HG02623 (cell line): ENCODE measurements around the gene DNAH3.
"Not testable (repeated sequence)": the region's sequence is repeated elsewhere in the genome, so short reads cannot be mapped to it uniquely, and the experiment has no call there.

ENCODE experiments used
- ATAC-seq: cut with Tn5 transposase; IDR thresholded peaks from one replicate; pipeline ENCODE4 v1.9.1; 2021; ENCODE audit warnings: moderate library complexity; ENCODE audit not compliant: unreplicated experiment

DNAH3 gene

DNA sequence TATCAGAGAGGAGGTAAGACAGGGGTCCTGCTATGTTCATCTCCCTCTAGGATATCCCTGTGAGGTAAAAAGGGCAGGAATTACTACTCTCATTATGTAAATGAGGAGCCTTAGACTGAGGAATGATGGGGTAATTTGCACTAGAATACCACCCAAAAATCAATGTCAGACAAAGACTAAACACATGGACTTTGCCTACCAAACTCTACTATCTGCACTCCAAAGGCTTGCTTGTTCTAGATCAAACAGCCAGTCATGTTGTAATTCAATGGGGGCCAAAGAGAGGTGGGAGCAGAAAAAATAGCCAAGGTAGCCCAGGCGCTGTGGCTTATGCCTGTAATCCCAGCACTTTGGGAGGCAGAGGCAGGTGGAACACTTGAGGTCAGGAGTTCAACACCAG is 129.3 kb downstream of the DNAH3 start:
- ATAC-seq = no peak

DNA sequence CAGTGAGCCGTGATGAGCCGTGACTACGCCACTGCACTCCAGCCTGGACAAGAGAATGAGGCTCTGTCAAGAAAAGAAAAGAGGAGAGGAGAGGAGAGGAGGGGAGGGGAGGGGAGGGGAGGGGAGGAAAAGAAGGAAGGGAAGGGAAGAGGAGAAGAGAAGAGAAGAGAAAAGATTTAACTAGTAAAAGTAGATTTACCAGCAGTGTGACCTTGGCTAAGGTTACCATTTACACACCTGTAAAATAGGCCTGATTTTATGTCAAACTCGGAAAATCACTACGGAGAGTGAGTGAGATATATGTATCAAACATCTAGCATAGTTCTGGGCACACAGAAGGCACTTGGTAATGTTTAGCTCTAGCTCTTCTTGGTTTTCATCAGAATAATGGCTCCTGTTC is 140.8 kb downstream of the DNAH3 start:
- ATAC-seq = no peak

DNA sequence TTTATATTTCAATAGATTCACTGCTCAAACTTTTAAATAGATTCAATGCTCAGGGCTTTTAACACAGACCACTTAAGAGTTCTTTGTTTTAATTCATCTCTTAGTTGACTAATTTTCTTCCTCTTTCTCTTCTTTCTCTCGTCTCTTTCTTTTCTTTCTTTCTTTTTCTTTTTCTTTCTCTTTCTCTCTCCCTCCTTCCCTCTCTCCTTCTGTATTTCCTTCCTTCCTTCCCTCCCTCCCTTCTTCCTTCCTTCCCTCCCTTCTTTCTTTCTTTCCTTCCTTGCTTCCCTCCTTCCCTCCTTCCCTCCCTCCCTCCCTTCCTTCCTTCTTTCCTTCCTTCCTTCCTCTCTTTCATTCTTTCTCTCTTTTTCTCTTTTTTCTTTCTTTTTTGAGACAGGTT is 145.6 kb downstream of the DNAH3 start:
- no peak for ATAC-seq

DNA sequence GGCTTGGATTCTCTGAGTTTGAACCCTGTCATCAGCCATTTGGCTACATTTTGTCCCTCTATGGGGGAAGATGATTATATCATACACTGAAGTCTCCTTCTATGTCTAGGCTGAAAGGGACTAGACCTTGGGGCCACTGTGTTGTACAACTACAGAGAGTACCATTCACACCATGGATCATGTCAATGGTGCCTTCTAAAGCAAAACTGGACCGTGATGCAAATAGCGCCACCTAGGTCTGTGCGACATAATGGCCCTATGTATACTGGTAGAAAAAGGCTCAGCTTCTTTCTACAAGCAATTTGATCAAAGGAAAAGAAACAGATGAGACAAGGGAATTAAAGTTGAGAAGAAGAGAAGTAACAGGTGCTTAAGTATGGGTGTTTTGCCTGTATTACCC is 149.4 kb downstream of the DNAH3 start:
- no peak for ATAC-seq

DNA sequence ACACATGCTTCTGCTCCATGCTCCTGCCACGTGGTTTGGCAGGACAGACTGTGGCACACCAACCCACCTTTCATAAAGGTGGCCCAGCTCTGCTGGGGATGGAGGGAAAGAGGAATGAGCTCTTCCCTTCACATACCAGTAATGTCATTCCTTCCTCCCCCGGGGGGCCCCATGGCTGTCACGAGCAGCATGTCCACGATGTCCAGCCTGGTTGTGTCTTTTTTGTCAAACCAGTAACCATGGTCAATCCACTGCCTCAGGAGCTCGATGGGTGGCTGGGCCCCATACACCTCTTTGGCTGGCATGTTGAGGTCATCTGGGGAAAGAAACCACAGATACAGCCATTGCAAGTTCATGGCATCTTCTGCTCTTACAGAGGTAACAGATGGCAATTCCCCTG is 153.5 kb downstream of the DNAH3 start:
- no peak for ATAC-seq

DNA sequence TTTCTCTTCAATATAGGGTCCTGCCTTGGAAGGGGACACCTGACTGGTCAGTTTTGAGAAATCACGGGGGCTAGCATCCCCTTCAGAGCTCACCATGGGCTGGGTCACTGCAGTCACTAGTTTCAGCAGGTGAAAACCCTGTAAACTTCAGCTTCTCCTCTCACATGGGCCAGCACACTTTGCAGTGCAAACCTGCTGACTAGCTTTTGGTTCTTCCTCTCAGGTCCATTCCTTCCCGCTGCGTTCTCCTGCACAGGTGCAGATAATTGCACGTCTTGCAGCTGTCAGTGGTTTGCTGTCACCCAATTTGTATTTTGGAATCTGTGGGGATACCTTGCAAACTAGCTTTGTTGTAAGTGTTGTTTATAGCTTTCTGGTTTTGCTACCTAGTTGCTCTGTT is 154.9 kb downstream of the DNAH3 start:
- ATAC-seq = no peak

DNA sequence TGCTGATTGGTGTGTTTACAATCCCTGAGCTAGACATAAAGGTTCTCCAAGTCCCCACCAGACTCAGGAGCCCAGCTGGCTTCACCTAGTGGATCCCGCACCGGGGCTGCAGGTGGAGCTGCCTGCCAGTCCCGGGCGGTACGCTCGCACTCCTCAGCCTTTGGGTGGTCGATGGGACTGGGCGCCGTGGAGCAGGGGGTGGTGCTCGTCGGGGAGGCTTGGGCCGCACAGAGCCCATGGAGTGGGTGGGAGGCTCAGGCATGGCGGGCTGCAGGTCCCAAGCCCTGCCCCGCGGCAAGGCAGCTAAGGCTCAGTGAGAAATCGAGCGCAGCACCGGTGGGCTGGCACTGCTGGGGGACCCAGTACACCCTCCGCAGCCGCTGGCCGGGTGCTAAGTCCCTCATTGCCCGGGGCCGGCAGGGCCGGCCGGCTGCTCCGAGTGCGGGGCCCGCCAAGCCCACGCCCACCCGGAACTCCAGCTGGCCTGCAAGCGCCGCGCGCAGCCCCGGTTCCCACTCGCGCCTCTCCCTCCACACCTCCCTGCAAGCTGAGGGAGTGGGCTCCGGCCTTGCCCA is 161.1 kb downstream of the DNAH3 start:
- ATAC-seq = not testable (repeated sequence)

DNA sequence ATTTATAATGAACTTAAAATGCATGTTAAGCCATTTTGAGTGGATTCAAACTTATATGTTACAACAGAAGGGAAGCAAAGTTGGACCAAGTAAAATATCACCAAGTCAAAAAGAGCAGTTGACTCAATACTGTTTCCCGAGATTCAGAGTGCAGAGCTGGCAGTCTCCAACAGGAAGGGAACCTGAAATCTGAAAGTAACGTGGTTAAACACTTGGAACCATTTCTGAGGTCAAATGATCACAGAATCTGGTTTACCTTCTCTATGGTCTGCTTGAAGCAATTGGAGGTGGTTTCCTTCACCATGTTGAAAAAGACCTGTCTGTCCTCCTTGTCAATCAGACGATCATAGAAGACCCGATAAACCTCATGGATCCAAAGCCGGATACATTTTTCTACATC is 163.6 kb downstream of the DNAH3 start:
- no peak for ATAC-seq

DNA sequence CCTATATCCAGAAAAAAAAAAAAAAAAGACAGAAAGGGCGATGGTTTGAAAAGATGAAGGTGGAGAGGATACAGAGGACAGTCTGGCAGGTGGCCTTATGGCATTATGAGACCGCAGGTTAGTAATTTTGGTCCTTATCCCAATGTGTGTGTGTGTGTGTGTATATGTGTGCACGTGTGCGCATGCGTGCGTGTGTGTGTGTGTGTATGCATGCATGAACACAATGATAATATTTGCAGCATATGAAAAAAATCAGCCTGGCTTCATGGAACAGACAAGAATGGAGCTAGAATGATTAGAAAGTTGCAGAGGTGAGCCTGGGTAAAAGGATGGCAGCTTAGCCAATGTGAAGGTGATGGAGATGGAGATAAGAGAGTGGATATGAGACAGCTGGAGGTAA is 166.6 kb downstream of the DNAH3 start:
- ATAC-seq = no peak

DNA sequence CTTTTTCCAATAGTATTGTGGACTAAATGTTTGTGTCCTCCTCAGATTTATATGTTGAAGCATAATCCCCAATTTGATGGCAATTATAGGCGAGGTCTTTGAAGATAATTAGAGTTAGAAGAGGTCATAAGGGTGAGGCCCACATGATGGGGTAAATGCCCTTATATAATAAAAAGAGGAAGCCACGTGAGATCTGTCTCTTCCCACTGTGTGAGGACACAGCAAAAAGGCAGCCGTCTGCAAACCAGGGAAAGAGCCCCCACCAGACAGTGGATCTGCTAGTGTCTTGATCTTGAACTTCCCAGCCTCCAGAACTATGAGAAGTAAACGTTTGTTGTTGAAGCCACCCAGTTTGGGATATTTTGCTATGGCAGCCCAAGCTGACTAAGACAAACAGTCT is 174.1 kb downstream of the DNAH3 start:
- no peak for ATAC-seq

DNA sequence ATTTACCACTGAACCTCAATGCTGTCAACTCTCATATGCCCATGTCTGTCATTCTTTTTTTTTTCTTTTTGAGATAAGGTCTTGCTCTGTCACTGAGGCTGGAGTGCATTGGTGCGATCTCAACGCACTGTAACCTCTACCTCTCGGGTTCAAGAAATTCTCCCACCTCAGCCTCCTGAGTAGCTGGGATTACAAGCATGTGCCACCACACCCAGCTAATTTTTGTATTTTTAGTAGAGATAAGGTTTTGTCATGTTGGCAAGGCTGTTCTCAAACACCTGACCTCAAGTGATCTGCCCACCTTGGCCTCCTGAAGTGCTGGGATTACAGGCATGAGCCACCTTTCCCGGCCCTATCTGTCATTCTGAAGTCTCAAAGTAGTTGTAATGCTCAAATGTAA is 177.4 kb downstream of the DNAH3 start:
- not testable (repeated sequence) for ATAC-seq

DNA sequence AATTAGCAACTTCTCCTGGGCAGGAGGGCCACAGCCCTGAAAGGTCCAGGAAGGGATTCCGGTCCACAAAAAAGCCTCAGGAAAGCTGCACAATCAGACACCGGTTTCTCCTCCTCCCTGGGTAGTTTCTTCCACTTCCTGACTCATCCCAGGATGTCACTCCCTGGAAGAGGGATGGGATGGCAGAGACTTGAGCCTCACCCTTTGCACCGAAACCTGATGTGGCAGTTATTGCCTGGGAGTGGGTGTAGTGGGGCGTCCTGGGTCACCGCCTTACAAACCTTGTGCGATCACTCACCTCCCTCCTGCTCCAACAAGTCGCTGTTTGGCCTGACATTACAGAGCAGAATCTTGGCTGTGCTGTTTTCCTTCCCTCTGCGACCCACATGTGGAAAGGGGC is 179.2 kb downstream of the DNAH3 start:
- no peak for ATAC-seq

DNA sequence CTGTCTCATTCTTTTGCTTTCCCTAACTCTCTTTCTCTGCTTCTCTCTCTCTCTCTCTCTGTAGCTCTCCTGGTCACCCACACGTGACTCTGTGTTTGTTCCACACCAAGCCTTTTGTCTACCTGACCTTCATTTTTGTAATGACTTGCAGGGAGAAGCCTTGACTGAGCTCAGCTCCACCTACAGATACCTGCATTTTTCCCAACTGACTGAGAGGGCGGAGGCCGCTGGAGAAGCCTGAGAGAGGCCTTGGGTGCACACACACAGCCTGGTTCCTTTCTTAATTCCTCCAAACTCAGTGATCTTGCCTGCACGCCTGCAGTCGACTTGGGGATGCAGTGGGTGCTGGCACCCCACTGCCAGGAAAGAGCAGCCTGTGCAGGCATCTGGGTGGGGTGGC is 181.3 kb downstream of the DNAH3 start:
- no peak for ATAC-seq

DNA sequence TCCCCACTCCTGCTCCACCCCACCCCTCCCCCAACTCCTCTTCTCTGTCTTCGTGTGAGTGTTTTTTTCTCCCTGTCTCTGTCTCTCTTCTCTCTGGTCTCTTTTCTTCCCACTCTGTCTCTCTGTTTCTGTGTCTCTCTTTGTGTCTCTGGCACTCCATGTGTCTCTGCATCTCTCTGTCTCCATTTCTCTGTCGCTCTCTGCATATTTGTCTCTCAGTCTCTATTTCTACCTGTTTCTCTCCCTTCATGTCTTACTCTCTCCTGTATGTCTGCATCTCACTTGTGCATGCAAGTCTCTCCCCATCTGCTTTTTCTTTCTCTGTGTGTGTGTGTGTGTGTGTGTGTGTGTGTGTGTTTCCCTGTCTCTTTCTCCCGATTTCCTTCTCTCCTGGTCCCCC is 181.9 kb downstream of the DNAH3 start:
- no peak for ATAC-seq

DNA sequence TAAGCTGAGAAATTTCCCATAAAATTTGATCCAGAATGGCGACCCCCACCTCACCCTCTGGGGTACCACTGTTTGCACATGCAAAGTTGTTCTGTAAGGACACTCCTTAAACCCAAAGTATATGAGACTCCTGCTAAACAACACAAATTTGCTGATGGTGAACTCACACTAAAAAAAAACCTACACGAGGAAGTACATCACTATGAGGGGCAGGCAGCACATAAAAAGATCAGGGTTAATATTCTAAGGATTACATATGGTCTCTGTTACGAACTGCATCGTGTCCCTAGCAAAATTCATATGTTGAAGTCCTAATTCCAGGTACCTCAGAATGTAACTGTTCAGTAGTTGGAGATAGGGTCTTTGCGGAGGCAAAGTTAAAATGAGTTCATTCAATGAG is 189.7 kb downstream of the DNAH3 start:
- ATAC-seq = no peak

DNA sequence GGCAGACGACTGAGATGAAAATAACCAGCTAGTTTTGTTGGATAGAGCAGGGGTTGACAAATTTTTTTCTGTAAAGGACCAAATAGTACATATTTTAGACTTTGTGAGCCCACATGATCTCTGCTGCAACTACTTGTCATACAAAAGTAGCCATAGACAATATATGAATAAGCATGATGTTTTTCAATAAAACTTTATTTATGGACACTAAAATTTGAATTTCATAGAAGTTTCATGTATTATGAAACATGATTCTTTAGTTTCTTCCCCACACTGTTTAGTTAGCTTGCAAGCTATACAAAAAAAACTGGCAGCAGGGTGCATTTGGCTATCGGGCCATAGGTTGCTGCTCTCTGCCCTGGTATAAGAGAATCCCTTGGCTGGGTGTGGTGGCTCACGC is 193.5 kb downstream of the DNAH3 start:
- ATAC-seq = no peak

DNA sequence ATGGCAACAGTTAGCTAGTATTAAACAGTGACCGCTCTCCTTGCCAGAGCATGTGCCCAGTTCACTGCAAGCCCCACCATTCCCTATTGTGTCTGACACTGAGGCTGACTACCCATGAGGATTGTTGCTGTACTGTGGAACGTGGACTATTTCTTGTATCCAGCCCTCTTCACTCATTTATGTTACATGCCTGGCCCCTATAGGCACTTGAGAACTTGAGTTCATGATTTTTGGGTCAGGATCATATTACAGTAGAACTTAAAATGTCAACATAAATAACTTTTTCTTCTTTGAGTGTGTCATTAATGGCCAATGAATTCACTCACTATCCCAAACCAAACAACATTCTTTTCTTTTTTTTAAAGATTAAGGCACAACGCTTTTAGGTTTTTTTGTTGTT is 194.3 kb downstream of the DNAH3 start:
- ATAC-seq = no peak

DNA sequence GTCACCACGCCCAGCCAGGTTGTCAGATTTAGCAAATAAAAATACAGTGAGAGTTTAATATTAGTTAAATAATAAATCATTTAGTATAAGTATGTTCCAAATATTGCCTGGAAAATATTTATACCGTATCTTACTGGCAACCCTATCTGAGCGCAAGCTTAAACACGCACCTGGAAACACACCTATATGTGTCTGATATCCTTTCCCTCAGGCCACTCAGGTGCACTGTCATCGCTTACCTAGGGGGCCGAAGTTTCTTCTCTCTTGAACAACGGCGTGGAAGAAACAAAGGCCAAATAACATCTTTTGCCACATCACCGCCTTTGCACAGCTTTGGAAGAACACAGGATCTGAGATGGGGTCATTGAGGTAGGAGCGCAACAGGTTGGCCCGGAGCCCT is 196.1 kb downstream of the DNAH3 start:
- ATAC-seq = no peak

DNA sequence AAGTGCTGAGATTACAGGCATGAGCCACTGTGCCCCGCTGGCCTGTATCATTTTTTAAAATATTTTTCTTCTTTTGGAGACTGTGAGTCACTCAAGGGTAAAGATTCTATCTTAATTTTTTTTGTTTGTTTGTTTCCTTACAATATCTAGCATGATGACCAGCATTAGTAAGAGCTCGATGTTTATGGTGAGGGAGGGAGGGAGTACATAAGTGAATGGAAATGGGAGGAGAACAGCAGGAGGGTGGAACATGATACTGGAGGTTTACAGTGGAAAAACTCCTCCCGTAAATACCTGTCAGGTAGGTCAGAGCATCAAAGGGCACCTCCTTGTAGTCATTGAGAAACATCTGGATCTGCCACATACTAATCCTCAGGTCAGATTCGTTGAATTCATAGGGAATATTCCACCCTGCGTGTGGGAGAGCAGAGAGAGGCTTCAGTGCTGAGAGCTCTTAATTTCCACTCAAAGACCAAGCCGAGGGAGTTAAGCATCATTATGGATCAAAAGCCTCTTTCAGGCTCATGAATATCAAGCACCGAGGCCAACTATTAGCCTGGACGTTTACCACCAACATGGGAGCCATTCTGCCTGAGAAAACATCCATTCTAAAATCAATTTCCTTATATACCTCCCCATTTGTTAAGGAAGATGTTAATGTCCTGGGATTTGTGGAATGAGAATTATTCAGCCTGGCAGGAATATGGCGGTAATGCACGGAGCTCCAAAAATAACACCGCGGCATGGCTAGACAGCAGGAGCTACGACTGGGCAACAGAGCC is 198.3 kb downstream of the DNAH3 start:
- no peak for ATAC-seq

DNA sequence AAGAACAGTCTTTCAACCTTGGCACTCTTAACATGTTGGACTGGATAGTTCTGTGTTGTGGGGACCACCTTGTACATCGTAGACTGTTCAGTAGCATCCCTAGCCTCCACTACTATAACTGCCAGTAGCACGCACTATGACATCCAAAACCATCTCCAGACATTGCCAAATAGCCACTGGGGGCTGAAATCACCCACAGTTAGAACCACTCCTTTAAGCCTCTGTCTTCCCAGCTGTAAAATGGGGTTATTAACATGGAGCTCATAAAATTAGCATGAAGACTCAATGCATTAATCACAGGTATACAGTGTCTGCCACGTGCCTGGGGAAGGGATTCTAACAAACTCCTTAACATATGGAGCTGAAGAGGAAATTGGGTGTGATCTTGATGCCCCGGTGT is 200.4 kb downstream of the DNAH3 start:
- ATAC-seq = no peak

DNA sequence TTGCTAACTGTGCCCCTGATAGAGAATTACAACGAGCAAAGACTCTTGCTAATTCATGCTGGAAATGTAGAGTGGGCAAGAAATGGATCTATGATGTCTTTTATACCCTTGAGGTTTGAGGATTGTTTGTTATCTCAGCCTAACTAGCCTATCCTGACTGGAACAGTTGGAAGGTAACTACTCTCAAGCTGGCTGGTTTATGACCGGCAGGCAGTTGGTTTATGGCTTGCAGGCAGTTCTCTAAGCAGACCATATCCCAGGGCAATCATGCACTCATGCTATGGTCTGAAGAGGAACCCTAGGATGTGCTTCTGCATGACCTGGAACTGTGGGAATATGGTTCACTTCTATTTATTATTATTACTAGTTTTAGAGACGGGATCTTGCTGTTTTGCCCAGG is 201.0 kb downstream of the DNAH3 start:
- no peak for ATAC-seq

DNA sequence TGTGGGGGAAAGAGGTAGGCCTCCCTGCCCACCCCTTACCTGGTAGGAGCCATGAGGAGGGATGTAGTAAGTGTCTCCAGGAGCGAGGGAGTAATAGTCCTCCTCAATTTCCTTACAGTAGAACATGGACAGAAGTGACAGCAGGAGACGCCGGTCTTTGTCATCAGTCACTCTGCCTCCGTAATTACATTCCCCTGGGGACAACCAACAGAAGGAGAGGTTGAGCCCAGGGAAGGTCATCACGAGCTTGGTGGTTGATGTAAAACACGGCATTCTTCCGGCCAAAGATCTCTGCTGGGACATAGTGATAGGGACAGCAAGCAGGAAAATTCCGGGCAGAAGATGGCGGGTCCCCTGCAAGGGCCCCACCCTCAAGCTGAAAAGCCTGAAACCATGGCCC is 202.2 kb downstream of the DNAH3 start:
- no peak for ATAC-seq

DNA sequence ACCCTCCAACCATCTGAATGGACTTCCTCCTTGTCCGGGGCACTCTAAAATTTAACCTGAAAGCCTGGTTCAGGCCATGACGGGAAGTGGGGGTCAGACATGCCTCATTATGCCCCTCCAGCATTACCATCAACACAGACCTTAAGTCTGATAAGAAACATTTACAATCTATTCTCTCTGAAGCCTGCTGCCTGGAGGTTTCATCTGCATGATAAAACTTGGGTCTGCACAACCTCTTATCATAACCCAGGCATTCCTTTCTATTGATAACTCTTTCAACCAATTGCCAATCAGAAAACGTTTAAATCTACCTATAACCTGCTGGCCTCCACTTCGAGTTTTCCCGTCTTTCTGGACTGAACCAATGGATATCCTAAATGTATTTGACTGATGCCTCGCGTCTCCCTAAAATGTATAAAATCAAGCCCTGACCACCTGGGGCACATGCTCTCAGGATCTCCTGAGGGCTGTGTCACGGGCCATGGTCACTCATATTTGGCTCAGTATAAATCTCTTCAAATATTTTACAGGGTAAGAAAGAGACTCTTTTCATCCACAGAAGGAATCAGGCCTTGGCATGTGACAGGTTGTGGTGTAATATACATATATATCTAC is 204.5 kb downstream of the DNAH3 start:
- no peak for ATAC-seq
